ENCODE measurements around the gene ETV3. TPM values are rescaled to one million over a fixed set of nuclear protein-coding genes. Genes with fewer than 3 reads are reported as not detected.

Gene ETV3
- total RNA-seq, 4 donors from 2014 or later: 28.8 to 48.3 (median 32.5) TPM

GRCh38 chr1:157151506-157151905, 13.3 kb upstream of the ETV3 start:
- ATAC-seq (ENCODE audit: low FRiP score) (no peak), DNase-seq (ENCODE audit: low spot score) (no peak)
- no peak for TF ChIP-seq CTCF (IDR thresholded peaks at IDR 0.05)

- TF ChIP-seq CTCF (IDR thresholded peaks at IDR 0.05): no peak
- ATAC-seq (ENCODE audit: low FRiP score): no peak
- no peak for DNase-seq (ENCODE audit: low spot score)
Observed at GRCh38 chr1:157151073-157151472, 12.9 kb upstream of the ETV3 start.

GRCh38 chr1:157150631-157151030, 12.4 kb upstream of the ETV3 start:
- DNase-seq (ENCODE audit: low spot score): no peak
- no peak for ATAC-seq (ENCODE audit: low FRiP score)
- TF ChIP-seq CTCF (IDR thresholded peaks at IDR 0.05): no peak

GRCh38 chr1:157147906-157148700, 9.9 kb upstream of the ETV3 start:
- TF ChIP-seq CTCF (IDR thresholded peaks at IDR 0.05): no peak
- ATAC-seq (ENCODE audit: low FRiP score): no peak
- DNase-seq (ENCODE audit: low spot score): no peak

GRCh38 chr1:157147037-157147436, 8.8 kb upstream of the ETV3 start:
- DNase-seq (ENCODE audit: low spot score) (no peak), ATAC-seq (ENCODE audit: low FRiP score) (no peak)
- no peak for TF ChIP-seq CTCF (IDR thresholded peaks at IDR 0.05)

GRCh38 chr1:157146244-157146643, 8.0 kb upstream of the ETV3 start:
- DNase-seq (ENCODE audit: low spot score): no peak
- no peak for ATAC-seq (ENCODE audit: low FRiP score)
- no peak for TF ChIP-seq CTCF (IDR thresholded peaks at IDR 0.05)

- no peak for ATAC-seq (ENCODE audit: low FRiP score)
- TF ChIP-seq CTCF (IDR thresholded peaks at IDR 0.05): no peak
Observed at GRCh38 chr1:157145076-157145475, 6.9 kb upstream of the ETV3 start.

More at GRCh38 chr1:157145076-157145475, 6.9 kb upstream of the ETV3 start:
- DNase-seq (ENCODE audit: low spot score): no peak

Measured in omental fat pad (tissue), 4 donors.